ENCODE measurements around the gene ZNF416. TPM values are rescaled to one million over a fixed set of nuclear protein-coding genes. Genes with fewer than 3 reads are reported as not detected.
A peak's percentile ranks its signal among the peaks of the same experiment; 100 is the strongest.

Gene ZNF416
- total RNA-seq: 4.3 TPM
- long read RNA-seq, transcript ZNF416-201 (4 exons, 2,561 nt): major isoform, 5 of 6 reads
- long read RNA-seq, partial matches to known transcripts: 0 of 6 reads
- long read RNA-seq, other reads (novel, unspliced or antisense): 1 of 6 reads

GRCh38 chr19:57578487-57579205, at the start of gene ZNF416:
TSS of gene ZNF416 (minus strand) at chr19:57578911. CDS start at chr19:57578704, 207 bp downstream.
- intact Hi-C loops (cut with DNase I): loop anchor here (2.0 kb wide), 2 partner anchors 20 to 54 kb away; partner anchors contain the start of genes ZNF211 and ZNF550
- ATAC-seq (peak; percentile 98), DNase-seq (ENCODE audit: missing footprints) (peak; percentile 98)

- no peak for ATAC-seq
- no peak for DNase-seq (ENCODE audit: missing footprints)
- intact Hi-C loops (cut with DNase I): no loop called here
These were observed 44.4 kb upstream of the ZNF416 start for GRCh38 chr19:57623091-57623490.

GRCh38 chr19:57620673-57621348, 42.1 kb upstream of the ZNF416 start:
- no peak for DNase-seq (ENCODE audit: missing footprints)

GRCh38 chr19:57615346-57615745, 36.6 kb upstream of the ZNF416 start:
- ATAC-seq: no peak
- intact Hi-C loops (cut with DNase I): loop anchor here (2.0 kb wide), 1 partner anchor 17 kb away; the partner anchor contains the start of gene ZNF211
- no peak for DNase-seq (ENCODE audit: missing footprints)

More at GRCh38 chr19:57620673-57621348, 42.1 kb upstream of the ZNF416 start:
- no peak for ATAC-seq
- intact Hi-C loops (cut with DNase I): no loop called here

GRCh38 chr19:57613941-57614743, 35.4 kb upstream of the ZNF416 start, which contains the start of gene ZNF134:
TSS of gene ZNF134 (plus strand) at chr19:57614242. CDS start at chr19:57619469, 5,227 bp downstream.
- DNase-seq (ENCODE audit: missing footprints): peak; percentile 96
- peak; percentile 98 for ATAC-seq
- intact Hi-C loops (cut with DNase I): loop anchor here (2.0 kb wide), 1 partner anchor 19 kb away; the partner anchor contains the start of gene ZNF211

GRCh38 chr19:57611113-57611512, 32.4 kb upstream of the ZNF416 start:
- DNase-seq (ENCODE audit: missing footprints) (no peak), ATAC-seq (no peak)
- intact Hi-C loops (cut with DNase I): no loop called here

- DNase-seq (ENCODE audit: missing footprints) (no peak), ATAC-seq (no peak)
- intact Hi-C loops (cut with DNase I): no loop called here
These were observed 28.2 kb upstream of the ZNF416 start for GRCh38 chr19:57606931-57607330.

GRCh38 chr19:57599761-57600383, 21.2 kb upstream of the ZNF416 start, which contains the start of gene ZNF530:
TSS of gene ZNF530 (plus strand) at chr19:57599885. CDS start at chr19:57604346, 4,461 bp downstream.
- ATAC-seq (peak; percentile 98), DNase-seq (ENCODE audit: missing footprints) (peak; percentile 96)
- intact Hi-C loops (cut with DNase I): no loop called here

GRCh38 chr19:57599377-57599760, 20.7 kb upstream of the ZNF416 start:
- no peak for ATAC-seq
- intact Hi-C loops (cut with DNase I): no loop called here
- no peak for DNase-seq (ENCODE audit: missing footprints)

GRCh38 chr19:57587529-57587928, 8.8 kb upstream of the ZNF416 start:
- intact Hi-C loops (cut with DNase I): no loop called here

GRCh38 chr19:57583521-57584416, 5.1 kb upstream of the ZNF416 start, which contains the start of gene ZIK1:
TSS of gene ZIK1 (plus strand) at chr19:57584145. CDS start at chr19:57584357, 212 bp downstream.
- intact Hi-C loops (cut with DNase I): no loop called here
- peak; percentile 93 for DNase-seq (ENCODE audit: missing footprints)
- ATAC-seq: peak; percentile 95

More at GRCh38 chr19:57587529-57587928, 8.8 kb upstream of the ZNF416 start:
- ATAC-seq (no peak), DNase-seq (ENCODE audit: missing footprints) (no peak)

GRCh38 chr19:57583104-57583520, 4.4 kb upstream of the ZNF416 start:
- ATAC-seq: no peak
- intact Hi-C loops (cut with DNase I): no loop called here
- no peak for DNase-seq (ENCODE audit: missing footprints)

GRCh38 chr19:57576661-57577060, 2.0 kb downstream of the ZNF416 start:
- DNase-seq (ENCODE audit: missing footprints) (no peak), ATAC-seq (no peak)
- intact Hi-C loops (cut with DNase I): no loop called here

GRCh38 chr19:57572415-57572947, 6.2 kb downstream of the ZNF416 start:
- no peak for DNase-seq (ENCODE audit: missing footprints)
- no peak for ATAC-seq
- intact Hi-C loops (cut with DNase I): no loop called here

- ATAC-seq: no peak
- DNase-seq (ENCODE audit: missing footprints): no peak
- intact Hi-C loops (cut with DNase I): no loop called here
These were observed 8.0 kb downstream of the ZNF416 start for GRCh38 chr19:57570707-57571106.

GRCh38 chr19:57566396-57567265, 12.1 kb downstream of the ZNF416 start:
- intact Hi-C loops (cut with DNase I): no loop called here
- DNase-seq (ENCODE audit: missing footprints) (no peak), ATAC-seq (no peak)

Data from Right ventricle myocardium inferior (tissue), 1 donor.